IMR-90 (cell line): ENCODE results near the gene RAD21L1. TPM values are rescaled to one million over a fixed set of nuclear protein-coding genes. Genes with fewer than 3 reads are reported as not detected.

ENCODE experiments used
- ATAC-seq: fragments of 200-7000 bp; cut with Tn5 transposase; 2 replicates; pipeline ENCODE4 v1.9.1; 2020; ENCODE audit warnings: low read depth, mild to moderate bottlenecking, moderate library complexity
- BruUV-seq: library from RNA; stranded (reverse); fragments of 400-500 nt; replicated peaks from 2 replicates; lab custom pipeline; 2021; lab: Mats Ljungman, UMichigan
- CTCF ChIA-PET: fragments of 300-600 bp; formaldehyde crosslinking; extraction: SDS; loops from one replicate; lab custom pipeline; 2021; ENCODE audit warnings: antibody characterized with exemption; lab: Yijun Ruan, JAX
- POLR2A ChIA-PET: fragments of 300-600 bp; sonication (Branson Sonifier 250); formaldehyde crosslinking; loops from one replicate; lab custom pipeline; 2022; ENCODE audit warnings: antibody characterized with exemption; ENCODE audit not compliant: unreplicated experiment; lab: Charles Lee
- DNase-seq: peaks from one replicate; pipeline ENCODE4 v3.0.0; 2013
- H2AFZ ChIP-seq: replicated peaks from 2 replicates; pipeline ENCODE3; 2013; ENCODE audit warnings: low read length, mild to moderate bottlenecking; ENCODE audit not compliant: poor library complexity
- H2AK5ac ChIP-seq: 2 replicates; pipeline ENCODE4 v1.6.1; 2013; ENCODE audit warnings: low read depth, low read length, inconsistent platforms
- H2AK9ac ChIP-seq: replicated peaks from 2 replicates; pipeline ENCODE3; 2013; ENCODE audit warnings: mild to moderate bottlenecking, low read depth, low read length, moderate library complexity; ENCODE audit not compliant: poor library complexity
- H2BK120ac ChIP-seq: 2 replicates; pipeline ENCODE4 v1.6.1; 2013; ENCODE audit warnings: low read depth, low read length, inconsistent platforms
- H2BK15ac ChIP-seq: 3 replicates; pipeline ENCODE4 v1.6.1; 2013; ENCODE audit warnings: low read depth, low read length, inconsistent platforms
- H2BK20ac ChIP-seq: 2 replicates; pipeline ENCODE4 v1.6.1; 2013; ENCODE audit warnings: low read depth, mild to moderate bottlenecking, inconsistent platforms, low read length, moderate library complexity
- H2BK5ac ChIP-seq: 2 replicates; pipeline ENCODE4 v1.6.1; 2013; ENCODE audit warnings: mild to moderate bottlenecking, low read depth, low read length, inconsistent platforms; ENCODE audit not compliant: poor library complexity, severe bottlenecking
- H3K14ac ChIP-seq: replicated peaks from 2 replicates; pipeline ENCODE4 v1.6.1; 2013; ENCODE audit warnings: low read depth, low read length, inconsistent platforms
- H3K18ac ChIP-seq: 2 replicates; pipeline ENCODE4 v1.6.1; 2013; ENCODE audit warnings: low read depth, low read length, control low read depth
- H3K23ac ChIP-seq: 2 replicates; pipeline ENCODE4 v1.6.1; 2013; ENCODE audit warnings: low read depth, low read length, inconsistent platforms
- H3K27ac ChIP-seq: 2 replicates; pipeline ENCODE4 v1.5.1; 2013; ENCODE audit warnings: mild to moderate bottlenecking, control low read depth, low read length; ENCODE audit not compliant: insufficient read depth
- H3K27me3 ChIP-seq: 2 replicates; pipeline ENCODE4 v1.6.1; 2013; ENCODE audit warnings: low read length; ENCODE audit not compliant: control insufficient read depth, insufficient read depth
- H3K36me3 ChIP-seq: 2 replicates; pipeline ENCODE4 v1.6.1; 2013; ENCODE audit warnings: low read length, mixed read lengths; ENCODE audit not compliant: control insufficient read depth, insufficient read depth
- H3K4ac ChIP-seq: 2 replicates; pipeline ENCODE4 v1.6.1; 2013; ENCODE audit warnings: low read depth, low read length, inconsistent platforms
- H3K4me1 ChIP-seq: 2 replicates; pipeline ENCODE4 v1.6.1; 2013; ENCODE audit warnings: low read length, mixed read lengths; ENCODE audit not compliant: control insufficient read depth, insufficient read depth
- H3K4me2 ChIP-seq: 2 replicates; pipeline ENCODE4 v1.6.1; 2013; ENCODE audit warnings: low read depth, mild to moderate bottlenecking, control low read depth, low read length, moderate library complexity
- H3K4me3 ChIP-seq: 2 replicates; pipeline ENCODE4 v1.5.1; 2013; ENCODE audit warnings: low read depth, mild to moderate bottlenecking, control low read depth, low read length, moderate library complexity; ENCODE audit not compliant: insufficient read depth
- H3K56ac ChIP-seq: 2 replicates; pipeline ENCODE4 v1.6.1; 2013; ENCODE audit warnings: low read length, inconsistent platforms; ENCODE audit not compliant: insufficient read depth; ENCODE audit errors: extremely low read depth
- H3K79me1 ChIP-seq, 2 experiments: 2 replicates each; pipeline ENCODE4 v1.6.1; 2013; ENCODE audit warnings: low read length in 2 of 2, inconsistent platforms in 1 of 2, low read depth in 1 of 2
- H3K9ac ChIP-seq: 2 replicates; pipeline ENCODE4 v1.6.1; 2013; ENCODE audit warnings: low read depth, low read length, control low read depth
- H3K9me1 ChIP-seq: 2 replicates; pipeline ENCODE4 v1.6.1; 2013; ENCODE audit warnings: low read length, inconsistent platforms; ENCODE audit not compliant: insufficient read depth
- H3K9me3 ChIP-seq: 2 replicates; pipeline ENCODE4 v1.6.1; 2013; ENCODE audit warnings: low read length; ENCODE audit not compliant: control insufficient read depth, insufficient read depth
- H4K20me1 ChIP-seq: 2 replicates; pipeline ENCODE4 v1.6.1; 2013; ENCODE audit warnings: low read length, inconsistent platforms; ENCODE audit not compliant: insufficient read depth
- H4K5ac ChIP-seq: 2 replicates; pipeline ENCODE4 v1.6.1; 2013; ENCODE audit warnings: mild to moderate bottlenecking, low read depth, low read length, control low read depth
- H4K8ac ChIP-seq, 2 experiments: 2 replicates each; pipeline ENCODE4 v1.6.1; 2013; ENCODE audit warnings: low read depth in 2 of 2, low read length in 2 of 2, control low read depth in 1 of 2, inconsistent platforms in 1 of 2
- H4K91ac ChIP-seq: 2 replicates; pipeline ENCODE4 v1.6.1; 2013; ENCODE audit warnings: low read depth, low read length, inconsistent platforms; ENCODE audit not compliant: insufficient read depth
- BHLHE40 ChIP-seq: fragments of 150-350 bp; IDR thresholded peaks from 2 replicates; pipeline ENCODE4 v1.6.1; 2016; ENCODE audit warnings: mild to moderate bottlenecking, low read depth, low read length
- CEBPB ChIP-seq: IDR thresholded peaks from 2 replicates; pipeline ENCODE4 v1.6.1; 2012; ENCODE audit warnings: low read depth, low read length, improper control_type of control experiment
- CHD1 ChIP-seq: IDR thresholded peaks from 2 replicates; pipeline ENCODE4 v1.6.1; 2012; ENCODE audit warnings: low read depth, low read length, improper control_type of control experiment
- NFE2L2 ChIP-seq: fragments of 150-350 bp; IDR thresholded peaks from 2 replicates; pipeline ENCODE4 v1.6.1; 2016; ENCODE audit warnings: low read depth, mild to moderate bottlenecking, low read length
- WGBS, 2 experiments: methylation state at CpG; one replicate each; pipeline versions ENCODE4 v1.1.5 to v1.1.7; 2013; ENCODE audit warnings: missing lambda C conversion rate in 2 of 2; ENCODE audit not compliant: insufficient read length in 1 of 2; ENCODE audit errors: extremely low coverage in 2 of 2; 5-methylcytosine and 5-hydroxymethylcytosine counted together
- dilution Hi-C: fragments of 300-500 bp; cut with HindIII; formaldehyde crosslinking; loops from one replicate; pipeline ENCODE4 v1.14.3; 2018; ENCODE audit warnings: low sequenced_read_pairs; ENCODE audit not compliant: unreplicated experiment
- in situ Hi-C: fragments of 300-500 bp; cut with MboI; formaldehyde crosslinking; loops from 3 replicates; pipeline ENCODE4 v1.14.3; 2019; ENCODE audit warnings: low sequenced_read_pairs, inconsistent platforms, mixed read lengths
- intact Hi-C: fragments of 100-400 bp; cut with micrococcal nuclease; formaldehyde crosslinking; loops from 2 replicates; pipeline ENCODE4 v1.10.0; 2022
- polyA plus RNA-seq, 3 experiments: library from polyadenylated mRNA; depleted of rRNA; stranded (reverse); fragments of >200 nt; gene quantifications; 2 replicates each; pipeline ENCODE4 v1.2.3, GENCODE V29; 2012; ENCODE audit warnings: low replicate concordance in 1 of 3
- total RNA-seq: library from RNA; depleted of rRNA; stranded (reverse); fragments of >200 nt; gene quantifications from 2 replicates; pipeline ENCODE4 v1.2.3, GENCODE V29; 2012

RAD21L1 gene
- total and polyA plus RNA-seq, 2 of the 4 experiments (the other 2 are of a cell fraction) = not detected

DNA sequence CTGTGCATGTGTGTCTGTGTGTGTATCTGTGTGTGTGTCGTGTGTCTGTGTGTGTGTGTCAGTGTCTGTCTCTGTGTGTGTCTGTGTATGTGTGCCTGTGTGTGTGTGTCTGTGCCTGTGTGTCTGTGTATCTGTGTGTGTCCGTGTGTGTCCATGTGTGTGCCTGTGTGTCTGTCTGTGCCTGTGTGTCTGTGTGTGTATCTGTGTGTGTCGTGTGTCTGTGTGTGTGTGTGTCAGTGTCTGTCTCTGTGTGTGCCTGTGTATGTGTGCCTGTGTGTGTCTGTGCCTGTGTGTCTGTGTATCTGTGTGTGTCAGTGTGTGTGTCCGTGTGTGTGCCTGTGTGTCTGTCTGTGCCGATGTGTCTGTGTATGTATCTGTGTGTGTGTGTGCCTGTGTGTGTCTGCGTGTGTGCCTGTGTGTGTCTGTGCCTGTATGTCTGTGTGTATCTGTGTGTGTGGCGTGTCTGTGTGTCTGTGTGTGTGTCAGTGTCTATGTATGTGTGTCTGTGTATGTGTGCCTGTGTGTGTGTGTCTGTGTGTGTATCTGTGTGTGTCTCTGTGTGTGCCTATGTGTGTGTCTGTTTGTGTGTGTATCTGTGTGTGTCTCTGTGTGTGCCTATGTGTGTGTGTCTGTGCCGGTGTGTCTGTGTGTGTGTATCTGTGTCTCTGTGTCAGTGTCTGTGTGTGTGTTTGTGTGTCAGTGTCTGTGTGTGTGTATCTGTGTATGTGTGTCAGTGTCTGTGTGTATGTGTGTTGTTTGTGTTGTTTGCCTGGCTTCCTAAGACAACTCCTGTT lies 51.9 kb downstream of the RAD21L1 start:
- Histone ChIP-seq H2AK5ac (peak overlapping the region; percentile 92), H3K23ac (peak overlapping the region; percentile 64), H3K56ac (no peak overlapping the region), H3K4me2 (no peak overlapping the region), H4K20me1 (peaks cover 20% of the 10 kb centered on the region; the same call in 1 of the 2 replicates), H3K27ac (no peak overlapping the region), H4K8ac (no peak overlapping the region; a peak in 1 of 4 replicates), H3K79me1 (peaks cover 14 to 25% of the 10 kb centered on the region in 2 experiments), H4K5ac (no peak overlapping the region), H2BK20ac (no peak overlapping the region), H3K14ac (peak overlapping the region; percentile 63; the same call in 1 of the 2 replicates), H3K9me1 (peaks cover 26% of the 10 kb centered on the region), H3K4ac (peak overlapping the region; percentile 55), H3K18ac (no peak overlapping the region), H3K4me1 (peaks cover 7% of the 10 kb centered on the region; the same call in 1 of the 2 replicates), H4K91ac (no peak overlapping the region), H2BK120ac (no peak overlapping the region; the same call in 1 of the 2 replicates), H2BK15ac (no peak overlapping the region; the same call in 2 of the 3 replicates), H3K27me3 (no peaks in the 10 kb centered on the region), H3K9me3 (no peaks in the 10 kb centered on the region), H3K36me3 (no peaks in the 10 kb centered on the region; the same call in 1 of the 2 replicates), H3K4me3 (no peak overlapping the region), H2AK9ac (no peak overlapping the region), H3K9ac (no peak overlapping the region), H2BK5ac (peak overlapping the region; percentile 77), H2AFZ (no peak overlapping the region)
- dilution Hi-C loops = no loop called here
- ChIA-PET CTCF (no interaction called here), POLR2A (no interaction called here)
- no peak for ATAC-seq
- WGBS, 2 experiments = 89% methylated on average over 7 of the region's 8 CpGs; no CpG with 5 or more reads in 1 of the 2 experiments
- intact Hi-C loops = no loop called here
- in situ Hi-C loops = no loop called here
- no peak for DNase-seq
- no peak for TF ChIP-seq CHD1
- TF ChIP-seq BHLHE40 = no peak
- TF ChIP-seq NFE2L2 = no peak
- TF ChIP-seq CEBPB = no peak
- no TSS peak for BruUV-seq
